ENCODE results near the gene EIF4A3.

The EIF4A3 gene

GRCh38 chr17:80106176-80106575 is 40.8 kb downstream of the EIF4A3 start:
- Histone ChIP-seq H3K27ac (no peak overlapping the region), H3K9me3 (ENCODE audit: low read depth, low read length) (no peaks in the 10 kb centered on the region), H3K36me3 (ENCODE audit: insufficient read depth, low read length) (no peaks in the 10 kb centered on the region), H3K4me3 (0 out of 2 replicates have a peak overlapping the region, but pooled peaks have one; percentile 9), H3K9ac (ENCODE audit: insufficient read length) (no peak overlapping the region)
- no peak for DNase-seq (ENCODE audit: low read depth, low spot score)
- TF ChIP-seq POLR2AphosphoS5 (IDR thresholded peaks at IDR 0.05; ENCODE audit: borderline replicate concordance, low read depth, low read length) (no peak), FOXP2 (optimal IDR thresholded peaks at IDR 0.05; ENCODE audit: control extremely low read depth, extremely low read length, insufficient read depth) (no peak), EZH2 (IDR thresholded peaks at IDR 0.05) (no peak)

DNA sequence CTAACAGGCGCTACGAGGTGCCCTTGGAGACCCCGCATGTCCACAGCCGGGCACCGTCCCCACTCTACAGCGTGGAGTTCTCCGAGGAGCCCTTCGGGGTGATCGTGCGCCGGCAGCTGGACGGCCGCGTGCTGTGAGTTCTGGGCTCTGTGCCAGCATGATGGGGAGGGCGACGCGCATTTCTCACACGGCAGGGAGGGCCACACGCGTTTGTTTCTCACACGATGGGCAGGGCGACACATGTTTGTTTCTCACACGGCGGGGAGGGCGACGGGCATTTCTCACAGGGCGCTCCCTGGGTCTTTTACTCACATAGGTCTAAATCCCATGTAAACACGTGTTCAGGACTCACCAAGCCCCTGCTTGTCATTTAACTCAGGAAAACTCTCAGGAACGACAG is 41.2 kb downstream of the EIF4A3 start:
- Histone ChIP-seq H3K27ac (no peak overlapping the region), H3K9me3 (ENCODE audit: low read depth, low read length) (no peaks in the 10 kb centered on the region), H3K4me3 (0 out of 2 replicates have a peak overlapping the region, but pooled peaks have one; percentile 9), H3K9ac (ENCODE audit: insufficient read length) (no peak overlapping the region), H3K36me3 (ENCODE audit: insufficient read depth, low read length) (no peaks in the 10 kb centered on the region)
- no peak for DNase-seq (ENCODE audit: low read depth, low spot score)
- no peak for TF ChIP-seq EZH2 (IDR thresholded peaks at IDR 0.05)
- TF ChIP-seq FOXP2 (optimal IDR thresholded peaks at IDR 0.05; ENCODE audit: control extremely low read depth, extremely low read length, insufficient read depth): no peak
- no peak for TF ChIP-seq POLR2AphosphoS5 (IDR thresholded peaks at IDR 0.05; ENCODE audit: borderline replicate concordance, low read depth, low read length)

- no peak overlapping the region for H3K4me3 ChIP-seq
- TF ChIP-seq EZH2 (IDR thresholded peaks at IDR 0.05) (no peak), FOXP2 (optimal IDR thresholded peaks at IDR 0.05; ENCODE audit: control extremely low read depth, extremely low read length, insufficient read depth) (no peak), POLR2AphosphoS5 (IDR thresholded peaks at IDR 0.05; ENCODE audit: borderline replicate concordance, low read depth, low read length) (no peak)
- H3K36me3 ChIP-seq (ENCODE audit: insufficient read depth, low read length): no peaks in the 10 kb centered on the region
- no peak overlapping the region for H3K9ac ChIP-seq (ENCODE audit: insufficient read length)
- H3K9me3 ChIP-seq (ENCODE audit: low read depth, low read length): no peaks in the 10 kb centered on the region
- no peak overlapping the region for H3K27ac ChIP-seq
- DNase-seq (ENCODE audit: low read depth, low spot score): no peak
Observed at GRCh38 chr17:80104956-80105375, 42.0 kb downstream of the EIF4A3 start.

- Histone ChIP-seq H3K9me3 (ENCODE audit: low read depth, low read length) (no peaks in the 10 kb centered on the region), H3K4me3 (no peak overlapping the region), H3K36me3 (ENCODE audit: insufficient read depth, low read length) (no peaks in the 10 kb centered on the region), H3K27ac (no peak overlapping the region), H3K9ac (ENCODE audit: insufficient read length) (no peak overlapping the region)
- TF ChIP-seq POLR2AphosphoS5 (IDR thresholded peaks at IDR 0.05; ENCODE audit: borderline replicate concordance, low read depth, low read length): no peak
- no peak for TF ChIP-seq EZH2 (IDR thresholded peaks at IDR 0.05)
- no peak for TF ChIP-seq FOXP2 (optimal IDR thresholded peaks at IDR 0.05; ENCODE audit: control extremely low read depth, extremely low read length, insufficient read depth)
- DNase-seq (ENCODE audit: low read depth, low spot score): no peak
Observed at GRCh38 chr17:80104321-80104955, 42.5 kb downstream of the EIF4A3 start.

DNA sequence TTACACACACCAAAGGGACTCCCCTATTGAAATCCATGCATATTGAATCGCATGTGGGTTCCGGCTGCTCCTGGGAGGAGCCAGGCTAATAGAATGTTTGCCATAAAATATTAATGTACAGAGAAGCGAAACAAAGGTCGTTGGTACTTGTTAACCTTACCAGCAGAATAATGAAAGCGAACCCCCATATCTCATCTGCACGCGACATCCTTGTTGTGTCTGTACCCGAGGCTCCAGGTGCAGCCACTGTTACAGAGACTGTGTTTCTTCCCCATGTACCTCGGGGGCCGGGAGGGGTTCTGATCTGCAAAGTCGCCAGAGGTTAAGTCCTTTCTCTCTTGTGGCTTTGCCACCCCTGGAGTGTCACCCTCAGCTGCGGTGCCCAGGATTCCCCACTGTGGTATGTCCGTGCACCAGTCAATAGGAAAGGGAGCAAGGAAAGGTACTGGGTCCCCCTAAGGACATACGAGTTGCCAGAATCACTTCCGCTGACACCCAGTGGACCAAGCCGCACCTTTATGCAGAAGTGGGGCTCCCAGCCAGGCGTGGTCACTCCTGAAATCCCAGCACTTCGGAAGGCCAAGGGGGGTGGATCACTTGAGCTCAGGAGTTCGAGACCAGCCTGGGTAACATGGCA is 43.4 kb downstream of the EIF4A3 start:
- DNase-seq (ENCODE audit: low read depth, low spot score): no peak
- no peak overlapping the region for H3K4me3 ChIP-seq

DNA sequence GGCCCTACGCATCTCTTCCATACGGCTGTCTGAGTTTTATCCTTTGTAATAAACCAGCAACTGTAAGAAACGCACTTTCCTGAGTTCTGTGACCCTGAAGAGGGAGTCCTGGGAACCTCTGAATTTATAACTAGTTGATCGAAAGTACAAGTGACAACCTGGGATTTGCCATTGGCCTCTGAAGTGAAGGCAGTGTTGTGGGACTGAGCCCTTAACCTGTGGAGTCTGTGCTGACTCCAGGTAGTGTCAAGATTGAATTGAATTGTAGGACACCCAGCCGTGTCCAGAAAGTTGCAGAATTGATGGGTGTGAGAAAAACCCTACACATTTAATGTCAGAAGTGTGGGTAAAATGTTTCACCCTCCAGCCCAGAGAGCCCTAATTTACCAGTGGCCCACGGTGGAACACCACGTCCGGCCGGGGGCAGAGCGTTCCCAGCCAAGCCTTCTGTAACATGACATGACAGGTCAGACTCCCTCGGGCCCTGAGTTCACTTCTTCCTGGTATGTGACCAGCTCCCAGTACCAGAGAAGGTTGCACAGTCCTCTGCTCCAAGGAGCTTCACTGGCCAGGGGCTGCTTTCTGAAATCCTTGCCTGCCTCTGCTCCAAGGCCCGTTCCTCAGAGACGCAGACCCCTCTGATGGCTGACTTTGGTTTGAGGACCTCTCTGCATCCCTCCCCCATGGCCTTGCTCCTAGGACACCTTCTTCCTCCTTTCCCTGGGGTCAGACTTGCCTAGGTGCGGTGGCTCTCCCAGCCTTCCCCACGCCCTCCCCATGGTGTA is 44.1 kb downstream of the EIF4A3 start:
- Histone ChIP-seq H3K9ac (ENCODE audit: insufficient read length) (no peak overlapping the region), H3K27ac (no peak overlapping the region), H3K36me3 (ENCODE audit: insufficient read depth, low read length) (no peaks in the 10 kb centered on the region), H3K9me3 (ENCODE audit: low read depth, low read length) (no peaks in the 10 kb centered on the region), H3K4me3 (peak overlapping the region; percentile 97; the same call in 1 of the 2 replicates)
- TF ChIP-seq FOXP2 (optimal IDR thresholded peaks at IDR 0.05; ENCODE audit: control extremely low read depth, extremely low read length, insufficient read depth) (no peak), POLR2AphosphoS5 (IDR thresholded peaks at IDR 0.05; ENCODE audit: borderline replicate concordance, low read depth, low read length) (no peak), EZH2 (IDR thresholded peaks at IDR 0.05) (no peak)
- DNase-seq (ENCODE audit: low read depth, low spot score): no peak

More for the DNA sequence above, 43.4 kb downstream of the EIF4A3 start:
- Histone ChIP-seq H3K9ac (ENCODE audit: insufficient read length) (no peak overlapping the region), H3K9me3 (ENCODE audit: low read depth, low read length) (no peaks in the 10 kb centered on the region), H3K27ac (no peak overlapping the region), H3K36me3 (ENCODE audit: insufficient read depth, low read length) (no peaks in the 10 kb centered on the region)
- TF ChIP-seq FOXP2 (optimal IDR thresholded peaks at IDR 0.05; ENCODE audit: control extremely low read depth, extremely low read length, insufficient read depth): no peak
- no peak for TF ChIP-seq POLR2AphosphoS5 (IDR thresholded peaks at IDR 0.05; ENCODE audit: borderline replicate concordance, low read depth, low read length)
- no peak for TF ChIP-seq EZH2 (IDR thresholded peaks at IDR 0.05)

GRCh38 chr17:80101946-80102663 is 44.8 kb downstream of the EIF4A3 start:
- H3K9ac ChIP-seq (ENCODE audit: insufficient read length): peak overlapping the region; percentile 89
- no peak overlapping the region for H3K27ac ChIP-seq
- no peak for DNase-seq (ENCODE audit: low read depth, low spot score)
- peak overlapping the region; percentile 97 for H3K4me3 ChIP-seq
- no peaks in the 10 kb centered on the region for H3K36me3 ChIP-seq (ENCODE audit: insufficient read depth, low read length)
- no peak for TF ChIP-seq FOXP2 (optimal IDR thresholded peaks at IDR 0.05; ENCODE audit: control extremely low read depth, extremely low read length, insufficient read depth)
- no peak for TF ChIP-seq EZH2 (IDR thresholded peaks at IDR 0.05)
- no peak for TF ChIP-seq POLR2AphosphoS5 (IDR thresholded peaks at IDR 0.05; ENCODE audit: borderline replicate concordance, low read depth, low read length)
- H3K9me3 ChIP-seq (ENCODE audit: low read depth, low read length): no peaks in the 10 kb centered on the region
